BLaER1 treated with 17β-estradiol and CSF1 and Interleukin-3, amounts not matched to agents 10 nM and 100 nM (cell line): Measurements from ENCODE around the gene KRTAP12-3.
"Not testable (repeated sequence)": the region's sequence is repeated elsewhere in the genome, so short reads cannot be mapped to it uniquely, and the experiment has no call there.

Experiments used
- H3K27ac ChIP-seq, 11 experiments: shearing (Covaris generic); formaldehyde crosslinking; 2 replicates each; pipeline ENCODE4 v1.8.1; 2022
- H3K27me3 ChIP-seq, 11 experiments: shearing (Covaris generic); formaldehyde crosslinking; 2 replicates each; pipeline ENCODE4 v1.8.1; 2022
- H3K36me3 ChIP-seq, 11 experiments: shearing (Covaris generic); formaldehyde crosslinking; 2 replicates each; pipeline ENCODE4 v1.8.1; 2022
- H3K4me1 ChIP-seq, 10 experiments: shearing (Covaris generic); formaldehyde crosslinking; 2 replicates each; pipeline ENCODE4 v1.8.1; 2022
- H3K4me2 ChIP-seq, 11 experiments: shearing (Covaris generic); formaldehyde crosslinking; 2 replicates each; pipeline ENCODE4 v1.8.1; 2022
- H3K4me3 ChIP-seq, 10 experiments: shearing (Covaris generic); formaldehyde crosslinking; 2 replicates each; pipeline ENCODE4 v1.8.1; 2022
- H3K9ac ChIP-seq, 11 experiments: shearing (Covaris generic); formaldehyde crosslinking; 2 replicates each; pipeline ENCODE4 v1.8.1; 2022
- H3K9me3 ChIP-seq, 11 experiments: shearing (Covaris generic); formaldehyde crosslinking; replicated peaks in 1 of 11; 2 replicates each; pipeline ENCODE4 v1.8.1; 2022
- H4K20me1 ChIP-seq, 11 experiments: shearing (Covaris generic); formaldehyde crosslinking; 2 replicates each; pipeline ENCODE4 v1.8.1; 2022
- Cebpa-rat ChIP-seq, 11 experiments: shearing (Covaris generic); IDR thresholded peaks; 2 replicates each; pipeline ENCODE4 v1.8.1; 2022

The KRTAP12-3 gene

DNA sequence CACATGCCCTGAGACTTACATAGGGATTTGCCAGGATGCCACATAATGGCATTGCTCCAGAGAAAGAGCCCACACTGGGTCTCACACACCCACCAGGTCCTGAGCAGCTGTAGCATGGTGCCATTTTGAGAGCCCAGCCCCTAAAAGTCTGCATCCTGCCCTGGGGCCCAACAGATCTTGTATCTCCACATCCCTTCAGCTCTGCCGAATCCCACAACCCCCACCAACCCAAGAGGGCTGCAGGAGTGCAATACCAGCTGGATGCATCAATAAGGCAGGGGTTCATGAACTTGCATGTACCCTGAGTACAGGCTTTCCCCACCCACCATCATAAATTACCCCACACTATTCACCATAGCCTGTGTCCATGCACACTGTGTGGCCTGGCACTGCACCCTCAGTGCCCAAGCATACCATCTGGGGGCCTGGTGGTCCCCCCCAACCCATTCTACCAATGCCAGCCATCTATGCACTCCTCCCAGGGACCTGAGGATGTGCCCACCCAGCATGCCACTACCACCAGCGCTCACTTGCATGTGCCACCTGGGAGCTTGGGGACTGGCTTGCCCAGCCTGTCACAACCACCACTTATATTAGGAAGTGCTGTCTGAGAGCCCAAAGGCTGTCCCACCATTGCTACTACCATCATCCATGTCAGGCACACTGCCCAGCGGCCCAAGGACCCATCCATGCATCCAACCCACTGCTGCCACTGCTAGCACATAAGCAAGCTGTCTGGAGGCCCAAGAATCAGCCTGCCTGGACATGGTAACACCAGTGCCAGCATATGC, 13.1 kb downstream of the KRTAP12-3 start:
- H3K36me3 ChIP-seq: 0 out of 22 replicates have a peak, but pooled peaks cover 0 to 5% (median 0%) of the 10 kb centered on the region in 11 experiments

DNA sequence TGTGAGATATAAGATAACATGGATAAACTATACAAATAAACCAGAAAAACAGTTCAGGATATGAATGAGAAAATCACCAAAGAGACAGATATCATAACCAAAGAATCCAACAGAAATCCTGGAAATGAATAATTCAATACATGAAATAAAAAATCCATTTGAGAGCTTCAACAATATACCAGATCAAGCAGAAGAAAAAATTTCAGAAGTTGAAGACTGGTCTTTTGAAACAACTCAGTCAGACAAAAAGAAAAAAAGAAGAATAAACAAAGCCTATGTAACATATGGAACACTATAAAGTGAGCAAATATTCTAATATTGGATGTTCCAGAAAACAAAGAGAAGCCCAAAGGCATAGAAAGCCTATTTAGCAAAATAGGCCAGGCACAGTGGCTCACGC, 14.2 kb downstream of the KRTAP12-3 start:
- Histone ChIP-seq H3K9ac (no peak overlapping the region), H3K27ac (no peak overlapping the region), H3K9me3 (peaks cover 54 to 80% (median 63%) of the 10 kb centered on the region in 11 experiments), H3K4me1 (no peaks in the 10 kb centered on the region), H3K27me3 (no peaks in the 10 kb centered on the region), H4K20me1 (no peaks in the 10 kb centered on the region), H3K4me3 (no peak overlapping the region), H3K36me3 (0 out of 22 replicates have a peak, but pooled peaks cover 0 to 5% (median 0%) of the 10 kb centered on the region in 11 experiments), H3K4me2 (no peak overlapping the region)
- no peak for TF ChIP-seq Cebpa-rat (IDR thresholded peaks at IDR 0.05)

More for the DNA sequence above, 13.1 kb downstream of the KRTAP12-3 start:
- Histone ChIP-seq H3K27me3 (no peaks in the 10 kb centered on the region), H4K20me1 (no peaks in the 10 kb centered on the region), H3K4me3 (no peak overlapping the region), H3K27ac (no peak overlapping the region), H3K4me1 (no peaks in the 10 kb centered on the region), H3K9me3 (peaks cover 54 to 76% (median 61%) of the 10 kb centered on the region in 11 experiments), H3K4me2 (no peak overlapping the region), H3K9ac (no peak overlapping the region)
- TF ChIP-seq Cebpa-rat (IDR thresholded peaks at IDR 0.05): no peak

GRCh38 chr21:44677881-44678280, 20.1 kb downstream of the KRTAP12-3 start:
- Histone ChIP-seq H3K4me2 (no peak overlapping the region), H3K9me3 (peaks cover 10 to 32% (median 17%) of the 10 kb centered on the region in 11 experiments), H3K27me3 (no peaks in the 10 kb centered on the region), H4K20me1 (no peaks in the 10 kb centered on the region), H3K4me1 (no peaks in the 10 kb centered on the region), H3K27ac (no peak overlapping the region), H3K36me3 (no peaks in the 10 kb centered on the region), H3K9ac (no peak overlapping the region), H3K4me3 (no peak overlapping the region)
- TF ChIP-seq Cebpa-rat (IDR thresholded peaks at IDR 0.05): no peak

DNA sequence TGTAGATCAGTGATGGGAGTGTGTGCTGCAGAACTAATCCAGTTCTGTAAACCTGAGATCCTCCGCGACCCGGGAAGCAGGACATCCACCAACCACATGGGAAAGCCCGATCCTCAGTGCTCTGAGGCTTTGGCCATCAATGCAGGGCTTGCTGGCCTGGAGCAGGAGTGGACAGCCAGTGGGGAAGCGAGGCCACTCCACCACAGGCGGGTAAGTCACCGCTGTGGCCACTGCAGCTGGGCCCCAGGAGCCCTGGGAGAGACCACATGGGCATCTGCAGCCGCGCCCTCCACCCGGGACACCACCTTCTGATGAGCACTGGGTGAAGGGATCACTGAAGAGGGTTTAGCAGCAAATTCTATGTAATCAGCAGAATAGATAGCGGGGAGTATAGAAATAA, 23.4 kb downstream of the KRTAP12-3 start:
- peaks cover 0 to 4% (median 0%) of the 10 kb centered on the region in 10 experiments; a peak in 3 of 20 replicates for H3K4me1 ChIP-seq
- H3K27ac ChIP-seq: no peak overlapping the region
- no peaks in the 10 kb centered on the region for H3K27me3 ChIP-seq
- TF ChIP-seq Cebpa-rat (IDR thresholded peaks at IDR 0.05): no peak
- H3K4me3 ChIP-seq: no peak overlapping the region
- no peaks in the 10 kb centered on the region for H4K20me1 ChIP-seq
- H3K36me3 ChIP-seq: no peaks in the 10 kb centered on the region
- H3K9me3 ChIP-seq: peaks cover 0 to 4% (median under 1%) of the 10 kb centered on the region in 11 experiments; a peak in 3 of 22 replicates
- no peak overlapping the region for H3K4me2 ChIP-seq
- H3K9ac ChIP-seq: no peak overlapping the region

DNA sequence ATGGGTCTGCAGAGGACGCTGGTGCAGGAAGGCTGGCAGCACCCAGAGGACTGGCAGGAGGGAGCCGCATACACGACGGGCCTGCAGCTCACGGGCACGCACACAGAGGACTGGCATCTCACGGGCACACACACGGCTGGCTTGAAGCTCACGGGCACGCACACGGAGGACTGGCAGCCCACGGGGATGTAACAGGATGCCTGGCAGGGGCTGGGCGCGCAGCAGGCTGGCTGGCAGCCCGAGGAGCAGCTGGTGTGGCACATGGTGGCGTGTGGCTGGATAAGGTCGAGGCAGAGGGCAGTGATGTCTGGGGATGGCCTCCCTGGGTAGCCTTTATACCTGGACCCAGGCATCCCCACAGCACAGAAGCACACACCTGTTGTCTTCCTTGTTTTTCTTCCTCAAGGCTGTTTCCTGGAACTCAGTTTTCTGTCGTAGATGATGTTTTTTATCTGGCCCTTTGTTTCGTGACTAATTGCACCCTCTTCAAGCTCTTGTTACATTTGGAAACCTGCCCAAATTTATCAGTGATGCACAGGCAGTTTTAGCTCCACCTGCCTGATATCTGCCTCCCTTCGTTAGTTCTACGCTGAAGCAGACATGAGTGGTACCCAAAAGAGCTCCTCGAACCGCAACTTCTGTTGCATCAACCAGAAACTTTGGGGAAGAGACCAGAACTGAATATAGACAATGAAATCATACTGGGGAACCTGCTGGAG, 24.3 kb downstream of the KRTAP12-3 start, which contains the start of gene KRTAP12-1:
TSS of gene KRTAP12-1 (minus strand) at position 303 of the 719 bp plus-strand sequence. CDS start at position 263, 40 bp downstream.
- no peak within 1 kb of the TSS for H3K4me3 ChIP-seq
- peaks cover 0 to 9% (median 0%) of the 10 kb centered on the region in 10 experiments; a peak in 3 of 20 replicates for H3K4me1 ChIP-seq
- H3K27me3 ChIP-seq: no peaks in the 10 kb centered on the region; a peak in 1 of 22 replicates
- no peaks in the 10 kb centered on the region for H4K20me1 ChIP-seq
- no peaks in the 10 kb centered on the region for H3K36me3 ChIP-seq
- H3K9me3 ChIP-seq: peaks cover 0 to 4% (median 0%) of the 10 kb centered on the region in 11 experiments; a peak in 1 of 22 replicates
- no peak within 1 kb of the TSS for H3K4me2 ChIP-seq
- H3K27ac ChIP-seq: no peak within 1 kb of the TSS
- TF ChIP-seq Cebpa-rat (IDR thresholded peaks at IDR 0.05): no peak
- no peak within 1 kb of the TSS for H3K9ac ChIP-seq

DNA sequence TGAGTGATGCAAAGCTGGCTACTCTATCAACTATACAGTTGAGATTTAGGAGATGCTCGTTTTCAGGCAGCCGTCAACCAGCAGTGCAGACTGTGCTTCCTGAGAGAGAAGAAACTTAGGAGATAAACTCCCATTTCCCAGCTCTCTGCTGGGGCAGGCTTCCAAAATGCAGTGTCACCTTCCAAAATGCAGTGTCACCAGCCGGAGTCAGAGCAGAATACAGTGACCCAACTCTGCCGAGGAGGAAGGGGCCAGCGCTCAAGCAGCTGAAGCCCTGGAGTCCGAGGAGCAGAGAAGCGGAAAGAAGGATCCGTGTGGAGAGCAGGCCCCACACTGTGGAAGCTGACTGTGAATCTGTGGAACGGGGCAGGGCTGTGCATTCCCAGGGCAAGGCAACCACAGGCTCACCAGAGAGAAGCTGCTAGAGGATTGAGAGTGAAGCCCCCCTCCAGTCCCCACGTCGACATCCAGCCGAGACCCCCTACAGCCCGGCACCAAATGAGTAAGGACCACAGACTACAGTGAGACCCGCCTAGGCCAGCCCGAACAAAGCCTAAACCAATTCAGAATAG, 24.9 kb downstream of the KRTAP12-3 start:
- Histone ChIP-seq H3K4me3 (no peak overlapping the region), H3K27ac (no peak overlapping the region), H3K9ac (no peak overlapping the region), H3K4me1 (peaks cover 0 to 9% (median 0%) of the 10 kb centered on the region in 10 experiments; a peak in 3 of 20 replicates), H3K4me2 (no peak overlapping the region), H3K9me3 (peaks cover 0 to 4% (median 0%) of the 10 kb centered on the region in 11 experiments; a peak in 1 of 22 replicates), H3K36me3 (no peaks in the 10 kb centered on the region), H4K20me1 (no peaks in the 10 kb centered on the region), H3K27me3 (no peaks in the 10 kb centered on the region; a peak in 1 of 22 replicates)
- no peak for TF ChIP-seq Cebpa-rat (IDR thresholded peaks at IDR 0.05)

GRCh38 chr21:44684077-44684476, 26.3 kb downstream of the KRTAP12-3 start:
- Histone ChIP-seq H3K4me2 (no peak overlapping the region), H3K27ac (no peak overlapping the region), H4K20me1 (no peaks in the 10 kb centered on the region), H3K9ac (no peak overlapping the region), H3K9me3 (no peaks in the 10 kb centered on the region), H3K4me3 (no peak overlapping the region), H3K36me3 (no peaks in the 10 kb centered on the region), H3K4me1 (peaks cover 0 to 9% (median 0%) of the 10 kb centered on the region in 10 experiments; a peak in 3 of 20 replicates), H3K27me3 (no peaks in the 10 kb centered on the region; a peak in 1 of 22 replicates)
- no peak for TF ChIP-seq Cebpa-rat (IDR thresholded peaks at IDR 0.05)

GRCh38 chr21:44684483-44684882, 26.8 kb downstream of the KRTAP12-3 start:
- Histone ChIP-seq H3K9me3 (no peaks in the 10 kb centered on the region), H4K20me1 (no peaks in the 10 kb centered on the region), H3K27ac (no peak overlapping the region), H3K27me3 (no peaks in the 10 kb centered on the region; a peak in 1 of 22 replicates), H3K4me1 (peaks cover 0 to 9% (median 0%) of the 10 kb centered on the region in 10 experiments; a peak in 3 of 20 replicates), H3K9ac (no peak overlapping the region), H3K4me2 (no peak overlapping the region), H3K36me3 (no peaks in the 10 kb centered on the region), H3K4me3 (no peak overlapping the region)
- TF ChIP-seq Cebpa-rat (IDR thresholded peaks at IDR 0.05): no peak

DNA sequence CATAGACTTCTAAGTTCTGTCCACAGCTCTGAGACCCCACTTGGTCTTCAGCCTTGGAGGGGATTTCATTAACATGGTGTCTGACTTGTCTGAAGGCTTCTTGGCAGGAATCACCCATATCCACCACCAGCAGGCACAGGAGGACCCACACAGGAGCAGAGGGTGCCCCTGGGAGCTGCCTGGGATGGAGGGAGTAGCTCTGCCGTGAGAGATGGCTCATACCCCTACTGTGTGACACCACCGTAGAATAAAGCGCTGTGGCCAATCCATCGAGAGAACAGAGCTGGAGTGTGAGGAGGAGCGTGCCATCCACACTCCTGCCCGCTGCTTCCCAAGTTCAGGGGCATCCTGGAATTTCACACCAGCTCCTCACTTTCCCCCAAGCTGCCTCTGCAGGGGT, 27.3 kb downstream of the KRTAP12-3 start:
- not testable (repeated sequence) for H3K36me3 ChIP-seq, H4K20me1 ChIP-seq, H3K4me1 ChIP-seq, H3K9ac ChIP-seq, H3K4me2 ChIP-seq, H3K27me3 ChIP-seq, H3K4me3 ChIP-seq, H3K9me3 ChIP-seq, H3K27ac ChIP-seq
